DMS 273 treated with DMSO at 0.1 percent for 48 hours (cell line): ENCODE measurements around the gene RAD51C.
A peak's percentile ranks its signal among the peaks of the same experiment; 100 is the strongest.
"Not testable (repeated sequence)": the region's sequence is repeated elsewhere in the genome, so short reads cannot be mapped to it uniquely, and the experiment has no call there.

Source experiments
- DNase-seq: peaks from one replicate; lab custom pipeline; 2025; lab: John Stamatoyannopoulos, UW

RAD51C gene

DNA sequence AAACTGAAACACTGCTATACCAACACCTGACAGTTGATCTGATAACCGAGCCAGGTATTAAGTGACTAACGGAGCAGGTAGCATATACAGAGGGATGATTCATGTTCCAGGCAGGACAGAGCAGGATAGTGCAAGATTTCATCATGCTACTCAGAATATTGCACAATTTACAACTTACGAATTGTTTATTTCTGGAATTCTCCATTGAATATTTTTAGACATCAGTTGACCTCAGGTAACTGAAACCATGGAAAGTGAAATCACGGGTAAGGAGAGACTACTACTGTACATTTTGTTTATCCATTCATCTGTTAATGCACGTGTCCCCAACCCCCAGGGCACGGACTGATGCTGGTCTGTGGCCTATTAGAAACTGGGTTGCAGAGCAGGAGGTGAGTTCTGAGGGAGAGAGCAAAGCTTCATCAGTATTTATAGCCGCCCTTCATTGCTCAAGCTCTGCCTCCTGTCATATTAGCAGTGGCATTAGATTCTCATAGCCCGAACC, 48.8 kb downstream of the RAD51C start:
- DNase-seq, result no peak

DNA sequence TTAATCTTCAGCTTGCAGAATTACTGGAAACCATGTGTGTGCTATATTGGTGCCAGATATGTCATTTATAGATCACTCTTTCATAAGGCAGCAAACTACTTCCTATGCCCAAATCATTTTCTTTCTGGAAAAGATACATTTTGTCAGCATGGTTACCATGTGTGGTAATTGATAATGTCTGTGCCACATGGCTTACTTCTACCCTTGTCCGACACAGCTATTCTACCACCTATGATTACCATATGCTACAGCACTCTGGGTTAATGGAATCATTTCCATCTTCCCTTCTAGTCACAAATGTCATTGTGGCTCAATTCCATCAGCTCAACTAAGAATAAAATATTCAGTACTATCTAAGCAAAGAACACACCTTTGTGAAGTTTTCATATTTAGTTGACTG, 55.3 kb downstream of the RAD51C start:
- DNase-seq, result no peak

DNA sequence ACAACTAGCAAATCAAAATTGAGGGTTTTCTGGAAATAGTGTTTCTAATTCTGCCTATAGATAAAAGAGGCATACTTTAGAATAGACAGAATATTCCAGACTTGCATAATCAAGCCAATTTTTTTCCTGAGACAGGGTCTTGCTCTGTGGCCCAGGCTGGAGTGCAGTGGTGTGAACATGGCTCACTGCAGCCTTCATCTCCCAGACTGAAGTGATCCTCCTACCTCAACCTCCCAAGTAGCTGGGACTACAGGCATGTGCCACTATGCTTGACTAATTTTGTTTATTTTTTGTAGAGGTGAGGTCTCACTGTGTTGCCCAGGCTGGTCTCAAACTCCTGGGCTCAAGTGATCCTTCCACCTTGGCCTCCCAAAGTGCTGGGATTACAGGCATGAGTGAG, 57.2 kb downstream of the RAD51C start:
- not testable (repeated sequence) for DNase-seq

DNA sequence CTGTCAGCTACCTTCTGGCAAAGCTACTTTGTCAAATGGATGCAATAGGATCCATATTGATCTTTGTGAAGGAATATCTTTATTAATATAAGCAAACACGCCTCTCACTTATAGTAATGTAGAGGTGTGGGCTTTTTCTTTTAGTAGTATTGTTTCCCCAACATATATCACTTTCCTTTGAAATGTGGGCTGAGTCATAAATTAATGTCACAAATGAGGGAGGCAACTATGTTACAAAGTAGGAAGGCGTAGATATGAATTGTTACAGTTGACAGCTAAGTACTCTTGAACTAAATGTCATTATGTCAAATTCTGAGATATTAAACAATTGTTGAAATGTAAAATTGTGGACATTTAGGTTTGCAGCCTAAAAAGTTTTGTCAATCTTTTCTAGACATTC, 60.6 kb downstream of the RAD51C start:
- no peak for DNase-seq

DNA sequence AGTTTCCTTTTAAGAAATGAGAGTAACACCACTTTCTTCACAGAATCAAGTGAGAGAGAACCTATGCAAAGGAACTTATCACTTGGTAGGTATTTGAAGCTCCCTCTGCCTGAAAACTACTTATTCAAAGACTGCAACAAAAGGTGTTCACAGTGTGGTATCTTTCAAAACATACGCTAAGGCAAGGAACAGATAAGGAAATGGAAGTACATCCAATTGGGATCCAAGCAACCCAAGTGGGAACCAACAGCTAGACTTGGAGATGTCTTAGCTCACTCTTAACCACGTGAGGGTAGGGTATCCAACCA, 62.8 kb downstream of the RAD51C start:
- no peak for DNase-seq

DNA sequence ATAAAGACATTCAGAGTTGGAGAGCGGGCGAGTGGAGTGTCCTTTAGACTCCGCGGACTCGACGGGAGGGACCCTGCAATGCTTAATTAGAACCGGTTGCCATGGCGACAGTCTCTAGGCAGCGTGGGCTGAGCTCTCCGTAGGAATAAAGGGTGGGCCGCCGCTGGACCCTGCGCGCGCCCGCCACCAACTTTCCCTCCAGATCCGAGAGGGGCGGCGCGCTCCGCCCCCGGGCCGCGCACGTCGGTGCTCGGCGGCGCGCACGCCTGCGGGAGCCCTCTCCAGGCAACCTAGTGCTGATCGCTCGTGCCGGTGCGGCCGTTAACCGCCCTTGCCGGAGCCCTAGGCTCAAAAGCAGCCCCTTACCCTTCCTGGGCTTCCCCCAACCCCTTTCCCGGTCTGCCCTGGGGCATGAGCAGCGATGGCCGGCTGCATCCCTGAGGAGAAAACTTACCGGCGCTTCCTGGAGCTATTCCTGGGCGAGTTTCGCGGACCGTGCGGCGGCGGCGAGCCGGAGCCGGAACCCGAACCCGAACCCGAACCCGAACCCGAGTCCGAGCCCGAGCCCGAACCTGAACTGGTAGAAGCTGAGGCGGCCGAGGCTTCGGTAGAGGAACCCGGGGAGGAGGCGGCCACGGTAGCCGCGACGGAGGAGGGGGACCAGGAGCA, 63.3 kb downstream of the RAD51C start, which contains the start of gene PPM1E:
PPM1E (plus strand) TSS at position 278 of the 669 bp plus-strand sequence.
- peak; percentile 70 for DNase-seq

DNA sequence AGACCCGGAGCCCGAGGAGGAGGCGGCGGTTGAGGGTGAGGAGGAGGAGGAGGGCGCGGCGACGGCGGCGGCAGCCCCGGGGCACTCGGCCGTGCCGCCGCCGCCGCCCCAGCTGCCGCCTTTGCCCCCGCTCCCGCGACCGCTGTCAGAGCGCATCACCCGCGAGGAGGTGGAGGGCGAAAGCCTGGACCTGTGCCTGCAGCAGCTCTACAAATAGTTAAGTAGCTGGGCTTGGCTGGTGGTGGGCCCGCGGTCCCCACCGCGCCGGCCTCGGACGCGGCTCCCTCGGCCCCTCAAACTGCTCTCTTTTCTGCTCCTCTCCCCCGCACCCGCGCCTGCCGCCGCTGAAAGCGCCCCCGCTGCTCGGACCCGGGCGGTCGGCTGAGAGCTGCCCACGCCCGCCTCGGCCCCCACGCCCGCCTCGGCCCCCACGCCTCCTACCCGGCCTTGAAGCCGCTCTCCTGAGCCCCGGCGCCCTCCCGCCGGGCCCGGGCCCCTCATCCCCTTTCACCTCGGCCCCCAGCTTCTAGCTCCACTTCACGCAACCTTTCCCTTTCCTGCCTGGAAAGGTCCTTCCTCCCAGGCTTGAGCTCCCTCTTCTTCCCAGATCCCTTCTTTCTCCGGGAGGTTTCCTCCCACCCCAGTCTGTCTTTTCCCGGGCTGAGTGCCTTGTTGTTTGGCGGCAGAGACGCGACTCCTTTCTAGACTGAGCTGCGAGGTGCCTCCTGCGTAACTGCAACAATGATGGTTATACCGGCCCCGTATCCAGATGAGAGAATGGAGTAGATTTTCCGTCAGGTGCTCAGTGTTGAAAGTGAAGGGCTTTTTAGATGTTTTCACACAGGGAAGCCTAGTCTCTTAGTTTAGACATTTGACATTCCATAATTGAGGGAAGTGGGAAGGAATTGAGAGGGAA, 64.1 kb downstream of the RAD51C start:
- peak; percentile 27 for DNase-seq

DNA sequence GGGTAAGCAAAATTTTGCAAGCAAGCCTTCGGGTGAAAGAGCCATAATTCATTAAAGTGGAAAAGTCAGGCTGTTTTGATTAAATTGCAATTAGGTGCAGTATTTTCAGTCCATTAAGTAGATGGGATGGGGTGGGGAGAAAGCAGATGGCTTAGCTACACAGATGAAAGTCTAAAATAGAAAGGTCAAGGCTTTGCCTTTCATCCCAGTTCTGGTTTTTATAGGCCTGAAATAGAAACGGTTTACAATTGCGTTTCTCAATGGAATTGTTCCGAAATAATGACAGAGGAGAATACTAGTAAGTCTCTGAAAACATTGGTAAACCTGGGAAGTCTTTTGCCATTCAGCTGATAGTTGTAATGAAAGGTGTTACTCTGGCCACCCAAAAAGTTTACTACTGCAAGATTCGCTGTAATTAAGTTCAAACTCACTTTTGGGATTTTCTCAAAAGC, 64.8 kb downstream of the RAD51C start:
- DNase-seq, result no peak

DNA sequence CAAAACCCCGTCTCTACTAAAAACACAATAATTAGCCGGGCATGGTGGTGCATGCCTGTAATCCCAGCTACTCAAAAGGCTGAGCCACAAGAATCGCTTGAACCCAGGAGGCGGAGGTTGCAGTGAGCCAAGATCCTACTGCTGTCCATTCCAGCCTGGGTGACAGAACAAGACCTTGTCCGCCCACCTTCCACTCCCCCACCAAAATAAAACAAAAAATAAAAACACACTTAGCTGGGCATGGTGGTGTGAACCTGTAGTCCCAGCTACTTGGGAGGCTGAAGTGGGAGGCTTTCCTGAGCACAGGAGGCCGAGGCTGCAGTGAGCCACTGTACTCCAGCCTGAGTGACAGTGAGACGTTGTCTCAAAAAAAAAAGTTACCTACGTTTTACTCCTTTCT, 66.5 kb downstream of the RAD51C start:
- no peak for DNase-seq

DNA sequence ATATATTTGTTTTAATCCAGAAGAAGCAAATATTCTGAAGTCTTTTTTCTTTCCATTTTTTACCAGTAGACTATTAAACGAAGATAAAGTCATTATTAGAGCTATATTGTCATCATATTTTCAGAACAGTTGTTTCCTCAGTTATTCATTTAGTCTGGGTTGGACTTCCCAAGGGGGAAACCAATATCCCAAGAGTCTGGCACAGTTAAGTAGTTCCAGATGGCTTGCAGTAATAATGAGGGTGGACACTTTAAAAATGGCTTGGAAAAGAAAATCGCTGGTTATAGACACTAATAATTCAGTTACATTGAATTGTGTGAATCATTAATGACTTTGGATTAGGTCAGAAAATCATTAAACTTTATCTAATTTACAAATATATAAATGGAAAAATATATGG, 67.1 kb downstream of the RAD51C start:
- DNase-seq, result peak; percentile 36

DNA sequence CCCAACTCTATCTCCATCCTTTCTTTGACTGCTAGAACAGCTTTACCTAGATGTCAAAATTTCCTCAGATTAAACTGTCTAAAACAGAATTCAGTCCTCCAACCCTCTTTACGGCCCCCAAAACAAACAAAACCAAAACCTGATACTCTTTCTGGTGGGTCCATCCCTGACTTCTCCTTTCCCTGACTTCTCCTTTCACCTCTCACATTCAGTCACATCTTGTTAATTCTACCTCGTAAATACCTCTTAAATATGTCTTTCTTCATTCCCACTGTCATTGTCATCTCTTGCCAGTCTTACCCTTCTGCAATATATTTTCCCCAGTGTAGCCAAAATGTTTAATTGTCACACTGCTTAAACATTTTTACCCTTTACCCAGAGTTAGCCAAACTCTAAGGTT, 67.8 kb downstream of the RAD51C start:
- no peak for DNase-seq

DNA sequence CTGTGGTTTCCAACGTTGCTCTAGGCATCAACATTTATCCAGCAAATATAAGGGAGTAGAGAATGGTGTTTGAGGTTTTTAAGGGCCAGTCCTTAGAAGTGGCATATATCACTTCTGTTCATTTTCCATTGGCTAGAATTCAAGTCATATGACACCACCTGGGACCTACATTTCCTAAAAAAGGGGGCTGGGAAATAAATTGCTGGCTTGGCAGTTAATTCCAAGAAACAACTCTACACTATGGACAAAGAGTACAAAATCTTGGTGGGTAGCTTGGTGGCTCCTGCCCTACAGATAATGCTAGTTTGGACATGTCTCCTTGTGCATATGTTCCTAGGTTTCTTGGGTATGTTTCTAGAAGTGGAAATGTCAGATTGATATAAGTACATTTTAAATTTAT, 70.9 kb downstream of the RAD51C start:
- no peak for DNase-seq

DNA sequence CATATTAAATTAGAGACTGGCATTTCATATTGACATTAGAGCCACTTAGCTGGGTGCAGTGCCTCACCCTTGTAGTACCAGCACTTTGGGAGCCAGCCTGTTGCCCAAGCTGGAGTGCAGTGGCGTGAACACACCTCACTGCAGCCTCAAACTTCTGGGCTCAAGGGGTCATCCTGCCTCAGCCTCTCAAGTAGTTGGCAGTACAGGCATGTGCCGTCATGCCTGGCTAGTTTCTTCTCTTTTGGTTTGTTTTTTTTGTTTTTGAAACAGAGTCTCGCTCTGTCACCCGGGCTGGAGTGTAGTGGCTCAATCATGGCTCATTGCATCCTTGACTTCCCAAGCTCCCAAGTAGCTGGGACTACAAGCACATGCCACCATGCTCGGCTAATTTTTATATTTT, 72.0 kb downstream of the RAD51C start:
- no peak for DNase-seq

DNA sequence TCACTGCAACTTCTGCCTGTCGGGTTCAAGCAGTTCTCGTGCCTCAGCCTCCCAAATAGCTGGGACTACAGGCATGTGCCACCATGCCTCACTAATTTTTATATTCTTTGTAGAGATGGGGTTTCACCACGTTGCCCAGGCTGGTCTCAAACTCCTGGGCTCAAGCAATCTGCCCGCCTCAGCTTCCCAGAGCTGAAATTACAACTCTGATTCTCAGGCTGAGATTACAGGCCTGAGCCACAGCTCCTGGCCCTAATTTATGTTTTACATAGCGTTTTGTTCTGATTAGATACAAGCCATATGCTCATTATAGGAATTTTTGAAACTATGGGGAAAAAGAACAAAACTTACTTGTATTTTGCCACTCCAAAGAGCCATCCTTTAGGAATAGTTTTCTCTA, 86.1 kb downstream of the RAD51C start:
- DNase-seq, result not testable (repeated sequence)

DNA sequence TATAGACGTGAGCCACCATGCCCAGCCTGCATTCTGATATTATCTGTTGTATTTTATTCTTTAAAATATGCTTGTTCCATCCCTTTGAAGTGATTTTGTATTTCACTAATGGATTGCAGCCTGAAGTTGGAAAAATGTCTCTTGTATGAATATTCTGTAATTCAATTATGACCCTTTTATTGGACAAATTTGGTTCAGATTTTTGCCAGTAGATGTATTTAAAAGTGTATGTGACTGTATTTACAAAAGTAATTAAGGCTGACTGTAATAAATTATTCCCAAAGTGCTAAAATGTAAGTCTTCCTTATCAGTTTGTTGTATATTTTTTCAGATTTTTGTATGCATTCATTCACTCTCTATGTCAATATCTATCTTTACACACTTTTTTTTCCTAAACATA, 87.0 kb downstream of the RAD51C start:
- DNase-seq, result no peak

DNA sequence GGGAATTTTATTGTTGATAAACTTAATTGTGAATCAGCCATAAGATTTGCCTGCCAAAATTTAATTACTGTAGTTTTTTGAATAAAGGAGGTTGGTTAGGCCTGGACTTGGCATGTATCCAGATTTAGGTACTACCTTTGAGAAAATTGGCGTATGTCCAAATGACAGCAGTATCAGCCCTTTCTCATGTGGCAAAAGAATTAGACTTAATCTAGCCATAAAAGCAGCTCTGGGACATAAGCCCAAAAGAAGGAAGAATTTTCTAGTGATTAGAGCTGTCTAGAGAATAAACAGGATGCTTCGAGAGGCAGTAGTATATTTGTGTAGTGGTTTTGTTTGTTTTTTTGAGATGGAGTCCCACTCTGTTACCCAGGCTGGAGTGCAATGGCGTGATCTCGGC, 91.0 kb downstream of the RAD51C start:
- DNase-seq, result peak; percentile 19

DNA sequence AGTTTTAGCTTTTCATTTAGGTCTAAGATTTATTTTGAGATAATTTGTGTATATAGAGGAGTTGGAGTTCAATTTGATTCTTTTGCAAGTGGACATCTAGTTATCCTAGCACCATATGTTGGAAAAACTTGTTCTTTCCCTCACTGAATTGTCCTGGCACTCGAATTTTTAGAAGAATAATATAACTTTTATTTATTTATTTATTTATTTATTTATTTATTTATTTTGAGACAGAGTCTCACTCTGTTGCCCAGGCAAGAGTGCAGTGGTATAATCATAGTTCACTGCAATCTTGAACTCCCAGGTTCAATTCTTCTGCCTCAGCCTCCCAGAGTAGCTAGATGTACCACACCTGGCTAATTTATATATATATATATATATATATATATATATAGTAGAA, 92.7 kb downstream of the RAD51C start:
- no peak for DNase-seq
